Neuronal stem cell (in vitro differentiated cells): ENCODE measurements around the gene TAF1L.

ENCODE experiments used
- DNase-seq: peaks from one replicate; pipeline ENCODE4 v3.0.0-alpha.2; 2013; ENCODE audit warnings: low spot score
- H2AFZ ChIP-seq: one replicate; pipeline ENCODE4 v1.6.1; 2013; ENCODE audit warnings: mild to moderate bottlenecking, low read length, inconsistent platforms
- H2AK5ac ChIP-seq: 2 replicates; pipeline ENCODE4 v1.6.1; 2013; ENCODE audit warnings: low read depth, mild to moderate bottlenecking, inconsistent platforms, low read length, moderate library complexity, mixed read lengths
- H2BK120ac ChIP-seq: 2 replicates; pipeline ENCODE4 v1.6.1; 2013; ENCODE audit warnings: low read depth, mild to moderate bottlenecking, inconsistent platforms, low read length, moderate library complexity, mixed read lengths
- H2BK12ac ChIP-seq: one replicate; pipeline ENCODE4 v1.6.1; 2013; ENCODE audit warnings: low read length, inconsistent platforms
- H2BK15ac ChIP-seq: 2 replicates; pipeline ENCODE4 v1.6.1; 2013; ENCODE audit warnings: mild to moderate bottlenecking, low read length, inconsistent platforms, mixed read lengths
- H2BK5ac ChIP-seq: one replicate; pipeline ENCODE4 v1.6.1; 2013; ENCODE audit warnings: inconsistent platforms, mild to moderate bottlenecking, low read length, moderate library complexity
- H3K14ac ChIP-seq: one replicate; pipeline ENCODE4 v1.6.1; 2013; ENCODE audit warnings: low read length, inconsistent platforms
- H3K18ac ChIP-seq: 2 replicates; pipeline ENCODE4 v1.6.1; 2013; ENCODE audit warnings: low read length, inconsistent platforms
- H3K23ac ChIP-seq: 2 replicates; pipeline ENCODE4 v1.6.1; 2013; ENCODE audit warnings: low read depth, mild to moderate bottlenecking, mixed read lengths, low read length, inconsistent platforms; ENCODE audit not compliant: poor library complexity
- H3K27ac ChIP-seq: replicated peaks from 3 replicates; pipeline ENCODE4 v1.5.1; 2013; ENCODE audit warnings: low read length, inconsistent platforms
- H3K27me3 ChIP-seq, 3 experiments: 2 replicates each; pipeline ENCODE4 v1.6.1; 2013; ENCODE audit warnings: low read length in 3 of 3, mild to moderate bottlenecking in 2 of 3, inconsistent platforms in 1 of 3, low read depth in 1 of 3, mixed read lengths in 1 of 3, moderate library complexity in 1 of 3; ENCODE audit not compliant: control insufficient read depth in 3 of 3, insufficient read depth in 3 of 3
- H3K36me3 ChIP-seq, 2 donors: replicated peaks in 1 of 2; 2 replicates each; pipeline ENCODE4 v1.6.1; 2013; ENCODE audit warnings: low read length in 2 of 2; ENCODE audit not compliant: control insufficient read depth in 2 of 2, insufficient read depth in 2 of 2
- H3K4ac ChIP-seq: 2 replicates; pipeline ENCODE4 v1.6.1; 2013; ENCODE audit warnings: inconsistent platforms, mild to moderate bottlenecking, low read length, moderate library complexity
- H3K4me1 ChIP-seq, 2 donors: 1 replicate in 1 of 2; 2 replicates in 1 of 2; pipeline ENCODE4 v1.6.1; 2013; ENCODE audit warnings: low read length in 2 of 2, low read depth in 1 of 2; ENCODE audit not compliant: control insufficient read depth in 2 of 2, insufficient read depth in 1 of 2
- H3K4me2 ChIP-seq: one replicate; pipeline ENCODE4 v1.6.1; 2013; ENCODE audit warnings: mild to moderate bottlenecking, low read length, inconsistent platforms; ENCODE audit not compliant: insufficient read depth, poor library complexity, severe bottlenecking
- H3K4me3 ChIP-seq, 2 donors: 2 replicates each; pipeline ENCODE4 v1.5.1; 2013; ENCODE audit warnings: low read length in 2 of 2, mild to moderate bottlenecking in 2 of 2, inconsistent platforms in 1 of 2, moderate library complexity in 1 of 2
- H3K79me1 ChIP-seq: one replicate; pipeline ENCODE4 v1.6.1; 2013; ENCODE audit warnings: low read depth, mild to moderate bottlenecking, inconsistent platforms, low read length, moderate library complexity
- H3K9ac ChIP-seq: one replicate; pipeline ENCODE4 v1.6.1; 2013; ENCODE audit warnings: mild to moderate bottlenecking, low read depth, low read length, inconsistent platforms; ENCODE audit not compliant: poor library complexity
- H3K9me3 ChIP-seq, 2 donors: replicated peaks in 1 of 2; 2 replicates each; pipeline versions ENCODE3 to v1.6.1; 2013; ENCODE audit warnings: low read length in 2 of 2, mild to moderate bottlenecking in 2 of 2, inconsistent platforms in 1 of 2, low read depth in 1 of 2, mixed read lengths in 1 of 2, moderate library complexity in 1 of 2; ENCODE audit not compliant: control insufficient read depth in 2 of 2, insufficient read depth in 1 of 2
- H4K8ac ChIP-seq: one replicate; pipeline ENCODE4 v1.6.1; 2013; ENCODE audit warnings: low read depth, mild to moderate bottlenecking, inconsistent platforms, low read length, moderate library complexity
- H4K91ac ChIP-seq: one replicate; pipeline ENCODE4 v1.6.1; 2013; ENCODE audit warnings: low read length, low read depth, mild to moderate bottlenecking, inconsistent platforms; ENCODE audit not compliant: poor library complexity
- WGBS, 2 donors: extraction: QIAGEN DNeasy Blood & Tissue Kit; methylation state at CpG; one replicate each; pipeline ENCODE4 v1.1.7; 2013; ENCODE audit warnings: missing lambda C conversion rate in 2 of 2, mixed read lengths in 1 of 2; ENCODE audit not compliant: insufficient read length in 2 of 2, insufficient replicate concordance in 1 of 2; ENCODE audit errors: extremely low coverage in 2 of 2; 5-methylcytosine and 5-hydroxymethylcytosine counted together

TAF1L gene

DNA sequence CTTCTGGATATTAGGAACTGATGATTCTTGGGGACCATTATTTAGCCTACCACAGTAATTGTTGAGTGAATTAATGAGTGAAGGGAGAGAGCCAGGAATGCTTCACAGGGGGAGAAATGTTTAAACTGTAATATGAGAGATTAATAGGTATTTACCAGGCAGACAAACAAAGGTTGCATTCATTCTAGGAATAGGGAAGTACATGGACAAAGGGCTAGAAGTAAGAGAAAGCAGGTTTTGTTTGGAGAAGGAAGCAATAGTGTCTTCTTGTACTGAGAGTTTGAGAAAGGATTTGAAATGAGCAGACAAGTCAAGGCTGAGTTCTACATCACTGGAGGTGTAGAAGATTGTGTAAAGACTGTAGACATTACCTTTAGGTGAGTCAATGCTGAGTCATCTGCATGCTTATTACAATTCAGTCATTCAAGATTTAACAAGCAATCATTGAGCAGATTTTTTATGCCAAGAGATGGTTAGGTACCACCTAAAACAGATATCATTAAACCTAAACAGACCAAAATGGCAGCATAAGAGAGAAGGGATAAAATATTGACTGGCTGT, 8.0 kb downstream of the TAF1L start:
- H4K8ac ChIP-seq: no peak overlapping the region
- H3K27me3 ChIP-seq: no peaks in the 10 kb centered on the region
- H3K27ac ChIP-seq: no peak overlapping the region
- H3K18ac ChIP-seq: no peak overlapping the region
- H2BK120ac ChIP-seq: no peak overlapping the region
- H2BK5ac ChIP-seq: no peak overlapping the region
- H4K91ac ChIP-seq: no peak overlapping the region
- no peaks in the 10 kb centered on the region for H3K79me1 ChIP-seq
- H3K4ac ChIP-seq: no peak overlapping the region
- no peak overlapping the region for H2AK5ac ChIP-seq
- no peaks in the 10 kb centered on the region for H3K4me1 ChIP-seq
- no peak overlapping the region for H3K23ac ChIP-seq
- no peak overlapping the region for H2BK12ac ChIP-seq
- H3K9ac ChIP-seq: no peak overlapping the region
- no peaks in the 10 kb centered on the region for H3K9me3 ChIP-seq
- H3K36me3 ChIP-seq: no peaks in the 10 kb centered on the region
- no peak overlapping the region for H2BK15ac ChIP-seq
- H2AFZ ChIP-seq: no peak overlapping the region
- no peak overlapping the region for H3K4me3 ChIP-seq
- no peak for DNase-seq
- no peak overlapping the region for H3K14ac ChIP-seq
- H3K4me2 ChIP-seq: no peak overlapping the region

DNA sequence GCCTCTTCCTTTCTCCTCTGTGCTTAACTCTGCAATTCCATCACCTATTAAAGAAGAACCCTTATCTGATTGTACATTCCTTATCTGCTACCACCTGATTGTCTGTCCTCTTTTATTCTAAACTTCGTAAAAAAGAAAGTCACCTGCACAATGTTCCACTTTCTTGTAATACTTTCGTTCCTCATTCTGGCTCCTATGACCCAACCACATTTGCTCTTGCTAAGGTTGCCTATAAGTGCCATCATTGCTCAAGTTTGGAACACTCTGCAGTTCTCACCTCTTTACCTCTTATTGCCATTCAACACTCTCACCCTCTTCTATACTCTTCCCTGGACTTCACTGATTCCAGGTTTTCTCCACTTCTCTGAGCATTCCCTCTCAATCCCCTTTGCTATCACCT, 10.1 kb downstream of the TAF1L start:
- Histone ChIP-seq H3K4me2 (no peak overlapping the region), H2BK12ac (no peak overlapping the region), H3K27ac (no peak overlapping the region), H2BK15ac (no peak overlapping the region), H3K36me3 (no peaks in the 10 kb centered on the region), H3K4ac (no peak overlapping the region), H3K27me3 (no peaks in the 10 kb centered on the region), H3K9me3 (no peaks in the 10 kb centered on the region), H3K79me1 (no peaks in the 10 kb centered on the region), H2AK5ac (no peak overlapping the region), H3K4me1 (no peaks in the 10 kb centered on the region), H3K14ac (no peak overlapping the region), H4K91ac (no peak overlapping the region), H3K18ac (no peak overlapping the region), H2BK120ac (no peak overlapping the region), H3K4me3 (no peak overlapping the region), H3K9ac (no peak overlapping the region), H2AFZ (no peak overlapping the region), H3K23ac (no peak overlapping the region), H4K8ac (no peak overlapping the region), H2BK5ac (no peak overlapping the region)
- no peak for DNase-seq
- no CpG with 5 or more reads among the region's 2 CpGs for WGBS, 2 donors

DNA sequence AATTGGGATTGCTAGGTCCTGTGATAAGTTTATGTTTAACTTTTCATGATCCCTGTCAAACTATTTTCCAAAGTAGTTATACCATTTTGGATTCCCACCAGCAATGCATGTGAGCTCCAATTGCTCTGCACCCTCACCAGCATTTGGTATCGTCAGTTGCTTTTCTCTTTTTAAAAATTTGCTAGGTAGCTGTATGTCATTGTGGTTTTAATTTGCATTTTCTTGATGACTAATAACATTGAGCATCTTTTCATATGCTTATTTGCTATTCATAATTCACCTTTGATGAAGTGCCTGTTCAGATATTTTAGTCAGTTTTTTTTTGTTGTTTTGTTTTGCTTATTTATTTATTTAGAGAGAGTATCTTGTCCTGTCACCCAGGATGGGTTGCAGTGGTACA, 12.5 kb downstream of the TAF1L start:
- Histone ChIP-seq H3K9ac (no peak overlapping the region), H3K79me1 (no peaks in the 10 kb centered on the region), H3K23ac (no peak overlapping the region), H2BK12ac (no peak overlapping the region), H3K27ac (no peak overlapping the region), H2AFZ (no peak overlapping the region), H3K36me3 (no peaks in the 10 kb centered on the region), H3K9me3 (no peaks in the 10 kb centered on the region), H3K4me3 (no peak overlapping the region), H4K91ac (no peak overlapping the region), H3K14ac (no peak overlapping the region), H2BK120ac (no peak overlapping the region), H2BK5ac (no peak overlapping the region), H3K27me3 (no peaks in the 10 kb centered on the region), H2AK5ac (no peak overlapping the region), H3K4me1 (no peaks in the 10 kb centered on the region), H3K4ac (no peak overlapping the region), H4K8ac (no peak overlapping the region), H3K4me2 (no peak overlapping the region), H3K18ac (no peak overlapping the region), H2BK15ac (no peak overlapping the region)
- no CpG with 5 or more reads among the region's 1 CpG for WGBS, 2 donors
- DNase-seq: no peak

DNA sequence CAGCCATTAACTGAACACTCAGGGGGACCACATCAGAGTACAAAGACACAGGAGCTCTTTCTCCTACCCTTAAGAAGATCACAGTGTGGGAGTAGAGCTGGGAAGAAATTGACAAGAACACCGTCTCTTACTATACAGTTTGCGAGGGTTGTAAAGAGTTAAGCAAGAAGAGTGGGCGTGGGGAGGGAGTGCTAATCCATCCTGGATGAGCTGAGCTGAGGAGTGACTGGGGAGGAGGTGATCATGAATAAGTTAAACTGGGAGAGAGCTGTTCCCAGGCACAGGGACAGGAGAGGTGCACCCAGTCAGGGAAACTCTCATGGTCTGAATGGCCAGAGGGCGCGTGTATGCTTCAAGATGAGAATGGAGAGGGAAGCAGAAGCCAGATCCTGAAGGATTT, 17.2 kb downstream of the TAF1L start:
- no peaks in the 10 kb centered on the region for H3K9me3 ChIP-seq
- no peak overlapping the region for H3K27ac ChIP-seq
- no peak overlapping the region for H3K4me3 ChIP-seq
- no peak overlapping the region for H3K14ac ChIP-seq
- H2BK15ac ChIP-seq: no peak overlapping the region
- no peaks in the 10 kb centered on the region for H3K36me3 ChIP-seq
- no peak overlapping the region for H4K8ac ChIP-seq
- H3K79me1 ChIP-seq: no peaks in the 10 kb centered on the region
- no peaks in the 10 kb centered on the region for H3K4me1 ChIP-seq
- H2AFZ ChIP-seq: no peak overlapping the region
- H3K4ac ChIP-seq: no peak overlapping the region
- DNase-seq: no peak
- H2BK12ac ChIP-seq: no peak overlapping the region
- H2BK5ac ChIP-seq: no peak overlapping the region
- WGBS, 2 donors: no CpG with 5 or more reads among the region's 5 CpGs
- H3K4me2 ChIP-seq: no peak overlapping the region
- H2AK5ac ChIP-seq: no peak overlapping the region
- no peak overlapping the region for H3K9ac ChIP-seq
- no peak overlapping the region for H3K23ac ChIP-seq
- peaks cover 0 to 12% (median 0%) of the 10 kb centered on the region in 3 experiments for H3K27me3 ChIP-seq
- H4K91ac ChIP-seq: no peak overlapping the region
- H2BK120ac ChIP-seq: no peak overlapping the region
- H3K18ac ChIP-seq: no peak overlapping the region
